ENCODE data around the gene ATP8B4.
"Not testable (repeated sequence)": the region's sequence is repeated elsewhere in the genome, so short reads cannot be mapped to it uniquely, and the experiment has no call there.

The ATP8B4 gene

GRCh38 chr15:50107157-50107556 lies 11.9 kb downstream of the ATP8B4 start:
- no peaks in the 10 kb centered on the region for H3K27me3 ChIP-seq (ENCODE audit: control insufficient read depth, insufficient read depth, low read length)
- no peaks in the 10 kb centered on the region for H3K4me1 ChIP-seq (ENCODE audit: control insufficient read depth, insufficient read depth, low read length)
- no peak overlapping the region for H3K27ac ChIP-seq (ENCODE audit: low read depth, low read length)
- H3K9ac ChIP-seq (ENCODE audit: low read length) = no peak overlapping the region
- no peak overlapping the region for H3K4me3 ChIP-seq (ENCODE audit: low read depth, low read length)
- no peaks in the 10 kb centered on the region for H3K9me3 ChIP-seq (ENCODE audit: control insufficient read depth, insufficient read depth, low read depth, low read length)
- no peaks in the 10 kb centered on the region for H3K36me3 ChIP-seq (ENCODE audit: control insufficient read depth, insufficient read depth, low read length)

GRCh38 chr15:50106457-50106856 lies 12.6 kb downstream of the ATP8B4 start:
- no peak overlapping the region for H3K27ac ChIP-seq (ENCODE audit: low read depth, low read length)

GRCh38 chr15:50100486-50100885 lies 18.5 kb downstream of the ATP8B4 start:
- H3K9ac ChIP-seq (ENCODE audit: low read length) = no peak overlapping the region
- H3K36me3 ChIP-seq (ENCODE audit: control insufficient read depth, insufficient read depth, low read length) = no peaks in the 10 kb centered on the region
- H3K4me1 ChIP-seq (ENCODE audit: control insufficient read depth, insufficient read depth, low read length) = peaks cover 8% of the 10 kb centered on the region
- H3K27ac ChIP-seq (ENCODE audit: low read depth, low read length) = no peak overlapping the region
- no peaks in the 10 kb centered on the region for H3K27me3 ChIP-seq (ENCODE audit: control insufficient read depth, insufficient read depth, low read length)
- no peaks in the 10 kb centered on the region for H3K9me3 ChIP-seq (ENCODE audit: control insufficient read depth, insufficient read depth, low read depth, low read length)
- H3K4me3 ChIP-seq (ENCODE audit: low read depth, low read length) = no peak overlapping the region

More at GRCh38 chr15:50106457-50106856, 12.6 kb downstream of the ATP8B4 start:
- Histone ChIP-seq H3K27me3 (ENCODE audit: control insufficient read depth, insufficient read depth, low read length) (no peaks in the 10 kb centered on the region), H3K36me3 (ENCODE audit: control insufficient read depth, insufficient read depth, low read length) (no peaks in the 10 kb centered on the region), H3K9ac (ENCODE audit: low read length) (no peak overlapping the region), H3K4me3 (ENCODE audit: low read depth, low read length) (no peak overlapping the region), H3K9me3 (ENCODE audit: control insufficient read depth, insufficient read depth, low read depth, low read length) (no peaks in the 10 kb centered on the region), H3K4me1 (ENCODE audit: control insufficient read depth, insufficient read depth, low read length) (no peaks in the 10 kb centered on the region)

- Histone ChIP-seq H3K27ac (ENCODE audit: low read depth, low read length) (no peak overlapping the region), H3K4me1 (ENCODE audit: control insufficient read depth, insufficient read depth, low read length) (peaks cover 8% of the 10 kb centered on the region), H3K4me3 (ENCODE audit: low read depth, low read length) (no peak overlapping the region), H3K36me3 (ENCODE audit: control insufficient read depth, insufficient read depth, low read length) (no peaks in the 10 kb centered on the region), H3K27me3 (ENCODE audit: control insufficient read depth, insufficient read depth, low read length) (no peaks in the 10 kb centered on the region), H3K9ac (ENCODE audit: low read length) (no peak overlapping the region), H3K9me3 (ENCODE audit: control insufficient read depth, insufficient read depth, low read depth, low read length) (no peaks in the 10 kb centered on the region)
Measured at GRCh38 chr15:50098545-50098944, 20.5 kb downstream of the ATP8B4 start.

GRCh38 chr15:50095938-50096821 lies 22.9 kb downstream of the ATP8B4 start:
- no peak overlapping the region for H3K4me3 ChIP-seq (ENCODE audit: low read depth, low read length)
- H3K9ac ChIP-seq (ENCODE audit: low read length) = no peak overlapping the region

GRCh38 chr15:50089386-50089785 lies 29.6 kb downstream of the ATP8B4 start:
- H3K9ac ChIP-seq (ENCODE audit: low read length); H3K4me1 ChIP-seq (ENCODE audit: control insufficient read depth, insufficient read depth, low read length): not testable (repeated sequence)

More at GRCh38 chr15:50095938-50096821, 22.9 kb downstream of the ATP8B4 start:
- H3K9me3 ChIP-seq (ENCODE audit: control insufficient read depth, insufficient read depth, low read depth, low read length) = no peaks in the 10 kb centered on the region
- H3K36me3 ChIP-seq (ENCODE audit: control insufficient read depth, insufficient read depth, low read length) = no peaks in the 10 kb centered on the region
- no peaks in the 10 kb centered on the region for H3K27me3 ChIP-seq (ENCODE audit: control insufficient read depth, insufficient read depth, low read length)
- no peak overlapping the region for H3K27ac ChIP-seq (ENCODE audit: low read depth, low read length)
- H3K4me1 ChIP-seq (ENCODE audit: control insufficient read depth, insufficient read depth, low read length) = peaks cover 8% of the 10 kb centered on the region

GRCh38 chr15:50084932-50085331 lies 34.1 kb downstream of the ATP8B4 start:
- peaks cover under 1% of the 10 kb centered on the region; the same call in 1 of the 2 replicates for H3K9me3 ChIP-seq (ENCODE audit: control insufficient read depth, insufficient read depth, low read depth, low read length)
- H3K9ac ChIP-seq (ENCODE audit: low read length) = no peak overlapping the region
- H3K36me3 ChIP-seq (ENCODE audit: control insufficient read depth, insufficient read depth, low read length) = no peaks in the 10 kb centered on the region
- H3K4me1 ChIP-seq (ENCODE audit: control insufficient read depth, insufficient read depth, low read length) = no peaks in the 10 kb centered on the region
- H3K27ac ChIP-seq (ENCODE audit: low read depth, low read length) = no peak overlapping the region
- H3K27me3 ChIP-seq (ENCODE audit: control insufficient read depth, insufficient read depth, low read length) = no peaks in the 10 kb centered on the region
- no peak overlapping the region for H3K4me3 ChIP-seq (ENCODE audit: low read depth, low read length)

More at GRCh38 chr15:50089386-50089785, 29.6 kb downstream of the ATP8B4 start:
- H3K27me3 ChIP-seq (ENCODE audit: control insufficient read depth, insufficient read depth, low read length); H3K27ac ChIP-seq (ENCODE audit: low read depth, low read length); H3K4me3 ChIP-seq (ENCODE audit: low read depth, low read length); H3K9me3 ChIP-seq (ENCODE audit: control insufficient read depth, insufficient read depth, low read depth, low read length); H3K36me3 ChIP-seq (ENCODE audit: control insufficient read depth, insufficient read depth, low read length): not testable (repeated sequence)

- Histone ChIP-seq H3K4me1 (ENCODE audit: control insufficient read depth, insufficient read depth, low read length) (no peaks in the 10 kb centered on the region), H3K9ac (ENCODE audit: low read length) (no peak overlapping the region), H3K27me3 (ENCODE audit: control insufficient read depth, insufficient read depth, low read length) (no peaks in the 10 kb centered on the region), H3K9me3 (ENCODE audit: control insufficient read depth, insufficient read depth, low read depth, low read length) (no peaks in the 10 kb centered on the region), H3K27ac (ENCODE audit: low read depth, low read length) (no peak overlapping the region), H3K36me3 (ENCODE audit: control insufficient read depth, insufficient read depth, low read length) (no peaks in the 10 kb centered on the region), H3K4me3 (ENCODE audit: low read depth, low read length) (no peak overlapping the region)
Measured at GRCh38 chr15:50083424-50084025, 35.5 kb downstream of the ATP8B4 start.

GRCh38 chr15:50082066-50082465 lies 37.0 kb downstream of the ATP8B4 start:
- Histone ChIP-seq H3K9ac (ENCODE audit: low read length) (no peak overlapping the region), H3K9me3 (ENCODE audit: control insufficient read depth, insufficient read depth, low read depth, low read length) (no peaks in the 10 kb centered on the region), H3K4me1 (ENCODE audit: control insufficient read depth, insufficient read depth, low read length) (no peaks in the 10 kb centered on the region), H3K36me3 (ENCODE audit: control insufficient read depth, insufficient read depth, low read length) (no peaks in the 10 kb centered on the region), H3K4me3 (ENCODE audit: low read depth, low read length) (no peak overlapping the region), H3K27me3 (ENCODE audit: control insufficient read depth, insufficient read depth, low read length) (no peaks in the 10 kb centered on the region), H3K27ac (ENCODE audit: low read depth, low read length) (no peak overlapping the region)

- Histone ChIP-seq H3K9ac (ENCODE audit: low read length) (no peak overlapping the region), H3K4me3 (ENCODE audit: low read depth, low read length) (no peak overlapping the region), H3K36me3 (ENCODE audit: control insufficient read depth, insufficient read depth, low read length) (no peaks in the 10 kb centered on the region), H3K9me3 (ENCODE audit: control insufficient read depth, insufficient read depth, low read depth, low read length) (no peaks in the 10 kb centered on the region), H3K27me3 (ENCODE audit: control insufficient read depth, insufficient read depth, low read length) (no peaks in the 10 kb centered on the region), H3K27ac (ENCODE audit: low read depth, low read length) (no peak overlapping the region), H3K4me1 (ENCODE audit: control insufficient read depth, insufficient read depth, low read length) (no peaks in the 10 kb centered on the region)
Measured at GRCh38 chr15:50077651-50078050, 41.4 kb downstream of the ATP8B4 start.

- Histone ChIP-seq H3K27ac (ENCODE audit: low read depth, low read length) (no peak overlapping the region), H3K9ac (ENCODE audit: low read length) (no peak overlapping the region), H3K27me3 (ENCODE audit: control insufficient read depth, insufficient read depth, low read length) (no peaks in the 10 kb centered on the region), H3K4me1 (ENCODE audit: control insufficient read depth, insufficient read depth, low read length) (no peaks in the 10 kb centered on the region), H3K4me3 (ENCODE audit: low read depth, low read length) (no peak overlapping the region), H3K9me3 (ENCODE audit: control insufficient read depth, insufficient read depth, low read depth, low read length) (no peaks in the 10 kb centered on the region), H3K36me3 (ENCODE audit: control insufficient read depth, insufficient read depth, low read length) (no peaks in the 10 kb centered on the region)
Measured at GRCh38 chr15:50077176-50077575, 41.9 kb downstream of the ATP8B4 start.
